ENCODE measurements around the gene ZSCAN10.

GRCh38 chr16:3138342-3138741 lies 39.2 kb upstream of the ZSCAN10 start:
- TF ChIP-seq POLR2AphosphoS5 (IDR thresholded peaks at IDR 0.05; ENCODE audit: low read depth, low read length) = no peak
- no peak for TF ChIP-seq CTCF (IDR thresholded peaks at IDR 0.05 in 2 of 3, conservative IDR thresholded peaks at IDR 0.05 in 1 of 3; ENCODE audit: borderline replicate concordance in 1 of 3, insufficient read depth in 1 of 3, low read depth in 2 of 3, low read length in 2 of 3)
- no peak for TF ChIP-seq ZFX (IDR thresholded peaks at IDR 0.05)
- no peak for TF ChIP-seq POLR2A (IDR thresholded peaks at IDR 0.05; ENCODE audit: borderline replicate concordance, extremely low read depth, insufficient read depth, insufficient read length)

Data from HCT116 (cell line).